GM12874 (cell line): ENCODE measurements around the gene EFCAB6.

Experiments used
- TF ChIP-seq, protein P1 (sequence below): IDR thresholded peaks from 2 replicates; pipeline ENCODE4 v1.5.1; 2011; ENCODE audit warnings: low read depth, mild to moderate bottlenecking, control low read depth, low read length, moderate library complexity; ENCODE audit not compliant: insufficient read depth

EFCAB6 gene

DNA sequence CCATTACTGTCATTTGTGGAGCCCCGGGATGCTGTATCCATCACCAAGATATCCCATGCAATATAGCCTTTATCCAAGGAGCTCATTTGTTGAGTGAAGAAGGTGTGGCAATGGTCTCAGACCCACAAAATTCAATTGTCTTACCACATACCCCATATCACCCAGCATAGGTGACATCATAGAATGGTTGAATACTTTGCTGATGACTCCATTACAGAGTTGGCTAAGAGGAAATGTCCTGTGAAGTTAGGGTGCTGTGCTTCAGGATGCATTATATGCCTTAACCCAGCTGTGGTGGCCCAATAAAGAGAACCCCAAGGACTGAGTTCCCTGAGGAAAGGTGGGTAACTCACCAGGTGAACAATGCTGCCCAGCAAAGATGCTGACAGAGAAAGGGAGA, 113.7 kb downstream of the EFCAB6 start:
- TF ChIP-seq, protein P1, sequence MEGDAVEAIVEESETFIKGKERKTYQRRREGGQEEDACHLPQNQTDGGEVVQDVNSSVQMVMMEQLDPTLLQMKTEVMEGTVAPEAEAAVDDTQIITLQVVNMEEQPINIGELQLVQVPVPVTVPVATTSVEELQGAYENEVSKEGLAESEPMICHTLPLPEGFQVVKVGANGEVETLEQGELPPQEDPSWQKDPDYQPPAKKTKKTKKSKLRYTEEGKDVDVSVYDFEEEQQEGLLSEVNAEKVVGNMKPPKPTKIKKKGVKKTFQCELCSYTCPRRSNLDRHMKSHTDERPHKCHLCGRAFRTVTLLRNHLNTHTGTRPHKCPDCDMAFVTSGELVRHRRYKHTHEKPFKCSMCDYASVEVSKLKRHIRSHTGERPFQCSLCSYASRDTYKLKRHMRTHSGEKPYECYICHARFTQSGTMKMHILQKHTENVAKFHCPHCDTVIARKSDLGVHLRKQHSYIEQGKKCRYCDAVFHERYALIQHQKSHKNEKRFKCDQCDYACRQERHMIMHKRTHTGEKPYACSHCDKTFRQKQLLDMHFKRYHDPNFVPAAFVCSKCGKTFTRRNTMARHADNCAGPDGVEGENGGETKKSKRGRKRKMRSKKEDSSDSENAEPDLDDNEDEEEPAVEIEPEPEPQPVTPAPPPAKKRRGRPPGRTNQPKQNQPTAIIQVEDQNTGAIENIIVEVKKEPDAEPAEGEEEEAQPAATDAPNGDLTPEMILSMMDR, result no peak

DNA sequence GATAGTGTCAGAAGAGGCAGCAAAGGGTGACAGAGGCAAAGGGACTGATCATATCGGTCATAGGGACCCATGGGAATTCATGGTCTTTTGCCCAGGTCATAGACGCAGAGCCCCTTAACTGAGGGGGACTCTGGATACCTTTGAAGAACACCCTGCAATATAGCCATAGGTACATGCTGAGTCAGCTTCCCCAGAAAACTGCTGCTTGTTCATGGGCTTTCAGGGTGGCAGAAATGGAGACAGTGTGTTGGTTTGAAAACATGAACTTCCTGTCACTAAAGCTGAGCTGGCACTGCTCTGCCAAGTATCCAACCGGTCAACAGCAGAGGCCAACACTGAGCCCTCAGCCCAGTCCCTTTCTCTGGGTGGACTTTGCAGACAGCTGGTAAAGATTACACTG, 114.2 kb downstream of the EFCAB6 start:
- TF ChIP-seq, protein P1, result no peak

DNA sequence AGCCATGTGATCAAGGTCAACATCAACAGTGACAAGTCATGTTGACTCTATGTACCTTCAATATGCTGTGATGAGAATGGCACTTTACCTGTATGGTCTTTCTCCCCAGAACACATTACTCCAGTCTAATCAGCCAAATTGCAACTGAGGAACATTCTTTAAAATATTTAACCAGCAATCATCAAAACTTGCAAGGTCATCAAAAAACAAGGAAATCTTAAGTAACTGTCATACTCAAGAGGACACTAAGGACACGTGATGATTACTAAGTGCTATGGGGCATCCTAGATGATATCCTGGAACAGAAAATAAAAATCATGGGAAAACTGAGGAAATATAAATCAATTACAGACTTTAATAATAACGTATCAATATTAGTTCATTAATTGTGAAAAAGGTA, 118.9 kb downstream of the EFCAB6 start:
- TF ChIP-seq, protein P1, result no peak

DNA sequence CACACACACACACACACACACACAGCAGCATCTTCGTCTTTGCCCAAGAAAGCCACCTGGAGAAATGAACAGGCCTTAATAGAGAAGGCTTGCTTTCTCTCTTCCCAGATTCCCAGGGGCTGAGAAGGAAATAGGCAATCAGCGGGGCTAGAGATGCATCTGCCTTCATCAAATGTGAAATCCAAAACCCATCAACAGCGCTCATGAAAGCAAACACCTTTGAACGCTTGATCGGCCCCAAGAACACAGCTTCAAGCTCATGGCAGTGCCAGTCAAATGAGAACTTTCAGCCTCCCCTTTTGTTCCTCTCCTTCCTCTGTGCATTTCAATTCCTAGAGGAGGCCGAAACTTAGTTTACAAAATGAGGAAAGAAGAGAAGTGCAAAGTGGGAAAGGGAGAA, 122.7 kb downstream of the EFCAB6 start:
- TF ChIP-seq, protein P1, result no peak

DNA sequence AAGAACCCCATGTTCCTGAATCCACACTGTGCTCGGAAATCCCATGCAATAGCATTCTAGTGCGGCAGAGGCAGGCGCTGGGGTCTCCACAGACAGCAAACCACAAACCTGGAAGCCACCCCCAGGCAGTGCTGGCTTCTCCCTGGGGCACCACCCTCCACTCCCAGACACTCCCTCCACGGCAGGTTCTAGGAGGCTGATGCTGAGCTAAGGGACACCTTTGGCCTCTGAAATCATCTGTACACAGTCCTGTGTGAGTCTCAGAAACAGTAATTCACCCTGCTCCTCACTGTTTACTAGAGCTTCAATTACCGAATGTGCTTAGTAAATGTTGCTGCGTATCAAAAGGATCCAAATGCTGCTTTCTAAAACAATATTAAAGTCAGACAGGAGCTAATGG, 129.3 kb downstream of the EFCAB6 start:
- TF ChIP-seq, protein P1, result no peak

DNA sequence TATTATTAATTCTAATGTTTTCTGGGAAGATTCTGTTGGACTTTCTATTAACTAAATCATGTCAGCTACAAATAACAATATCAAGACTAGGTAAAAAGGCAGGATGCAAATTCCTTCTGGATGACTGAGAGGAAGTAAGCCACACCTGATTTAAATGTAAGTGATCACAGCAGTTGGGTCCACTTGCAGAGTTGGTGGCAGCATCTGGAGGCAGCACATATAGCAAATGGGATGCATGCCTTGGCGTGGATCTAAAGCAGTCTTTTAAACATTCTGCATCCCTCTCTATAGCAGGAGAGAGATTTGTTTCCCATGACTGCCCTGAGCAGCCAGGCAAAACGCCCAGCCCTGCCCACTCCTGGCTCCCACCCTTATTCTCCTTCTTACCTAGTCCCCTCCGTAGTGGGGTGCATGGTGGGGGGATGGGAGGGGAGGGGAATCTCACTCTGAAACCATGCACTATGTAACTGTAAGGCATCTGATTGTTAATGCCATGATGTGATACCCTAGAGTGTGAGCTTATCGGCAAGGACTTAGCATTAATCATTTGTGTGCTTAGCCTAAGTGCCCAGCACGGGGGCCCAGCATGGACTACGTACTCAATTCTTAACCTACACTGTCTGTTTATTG, 130.3 kb downstream of the EFCAB6 start:
- TF ChIP-seq, protein P1, result no peak

DNA sequence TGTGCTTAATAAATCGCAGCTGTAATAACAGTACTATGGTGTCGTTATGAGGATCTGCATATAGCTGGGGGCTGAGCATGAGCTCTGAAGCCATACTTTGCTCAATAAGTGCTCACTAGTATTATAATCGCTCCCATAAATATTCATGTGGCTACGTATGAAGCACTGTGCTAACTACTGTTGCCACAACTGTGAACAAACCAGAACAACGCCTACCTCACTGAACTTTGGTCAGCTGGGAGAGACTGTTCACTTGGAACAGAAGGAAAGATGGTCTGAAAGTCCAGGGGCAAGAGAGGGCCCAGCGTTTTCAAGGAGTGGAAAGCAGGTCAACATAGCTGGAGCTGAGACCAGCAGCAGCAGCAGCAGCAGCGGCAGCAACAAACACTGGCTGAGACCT, 141.6 kb downstream of the EFCAB6 start:
- TF ChIP-seq, protein P1, result no peak
